ENCODE measurements around the gene UBXN11.

DNA sequence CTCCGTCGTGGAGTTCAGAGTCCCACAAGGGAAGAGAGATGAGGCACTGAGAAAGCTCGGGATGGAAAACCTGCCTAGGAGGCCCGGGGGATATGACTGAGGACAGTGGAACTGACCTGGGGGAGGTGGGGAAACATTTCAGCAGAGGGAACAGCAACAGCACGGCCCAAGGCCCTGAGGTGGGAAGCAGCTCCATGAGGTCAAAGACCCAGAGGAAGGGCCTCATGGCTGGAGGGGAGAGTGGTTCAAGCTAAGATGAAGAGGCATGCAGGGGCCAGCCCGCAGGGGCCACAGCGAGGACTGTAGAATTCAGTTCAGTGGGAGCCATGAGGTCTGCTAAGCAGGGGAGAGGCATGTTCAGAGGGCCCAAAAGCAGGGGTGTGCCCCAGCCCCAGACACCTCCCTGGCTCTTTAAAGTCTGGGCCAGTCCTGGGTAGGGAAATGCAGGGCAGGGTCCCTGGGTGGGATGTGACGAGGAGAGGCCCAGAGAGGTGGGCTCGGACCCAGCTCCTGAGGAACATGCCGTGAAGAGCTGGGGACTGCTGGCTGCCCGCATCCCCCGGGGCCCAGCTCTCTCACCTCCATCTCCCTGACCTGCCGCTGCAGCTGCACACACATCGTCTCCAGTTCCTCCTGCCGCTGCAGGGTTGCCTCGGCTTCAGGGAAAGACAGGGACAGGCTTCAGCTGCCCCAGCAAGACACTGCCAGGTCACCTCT is 9.9 kb downstream of the UBXN11 start:
- TF ChIP-seq CTCF (IDR thresholded peaks at IDR 0.05; ENCODE audit: borderline replicate concordance, extremely low read depth, low read length, poor library complexity, severe bottlenecking) (no peak), EZH2 (IDR thresholded peaks at IDR 0.05; ENCODE audit: borderline replicate concordance, low read depth, low read length, severe bottlenecking) (no peak)

Data from DND-41 (cell line).